Esophagus muscularis mucosa (tissue), 4 donors: ENCODE data around the gene TXNRD2.
A peak's percentile ranks its signal among the peaks of the same experiment; 100 is the strongest.

Source experiments
- EP300 ChIP-seq: sonication (generic); formaldehyde crosslinking; IDR thresholded peaks from one replicate; pipeline ENCODE4 v1.6.1; 2017; ENCODE audit warnings: antibody characterized with exemption
- POLR2A ChIP-seq: fragments of 450-650 bp; IDR thresholded peaks from one replicate; pipeline ENCODE4 v1.6.1; 2017; ENCODE audit warnings: antibody characterized with exemption, moderate library complexity, mild to moderate bottlenecking, low read depth
- TF ChIP-seq, protein P1 (sequence below), 3 experiments: fragments of 200-600 bp in 2 of 3; fragments of 450-650 bp in 1 of 3; sonication (generic) in 2 of 3; IDR thresholded peaks; one replicate each; pipeline ENCODE4 v1.5.1; 2017 to 2019; ENCODE audit warnings: antibody characterized with exemption in 3 of 3, mild to moderate bottlenecking in 2 of 3, moderate library complexity in 1 of 3

DNA sequence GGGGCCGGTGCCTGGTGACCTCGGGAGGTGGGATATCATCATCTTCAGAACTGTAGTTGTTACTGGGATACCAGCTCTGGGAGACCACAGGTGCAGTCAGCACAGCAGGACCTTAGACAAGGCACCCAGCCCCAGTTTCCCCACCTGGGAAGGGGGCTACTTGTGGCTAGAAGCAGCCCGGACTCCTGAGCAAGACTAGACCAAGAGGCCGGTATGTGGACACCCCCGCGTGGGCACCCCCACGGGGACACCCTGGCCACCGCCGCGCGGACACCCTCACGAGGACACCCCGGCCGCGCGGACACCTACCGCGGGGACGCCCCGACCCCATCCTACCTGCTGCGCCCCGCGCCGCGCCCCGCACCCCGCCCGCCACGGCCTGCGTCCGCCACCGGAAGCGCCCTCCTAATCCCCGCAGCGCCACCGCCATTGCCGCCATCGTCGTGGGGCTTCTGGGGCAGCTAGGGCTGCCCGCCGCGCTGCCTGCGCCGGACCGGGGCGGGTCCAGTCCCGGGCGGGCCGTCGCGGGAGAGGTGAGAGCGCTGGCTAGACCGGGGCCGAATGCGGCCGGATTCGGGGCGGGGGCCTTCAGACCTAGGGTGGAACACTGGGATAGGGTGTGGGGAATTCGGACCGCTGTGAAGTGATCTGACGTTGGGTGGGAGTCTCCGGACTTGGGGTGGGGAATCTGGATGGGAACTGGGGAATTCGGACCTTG lies at the start of gene TXNRD2, which contains the start of gene COMT:
- TF ChIP-seq, protein P1, sequence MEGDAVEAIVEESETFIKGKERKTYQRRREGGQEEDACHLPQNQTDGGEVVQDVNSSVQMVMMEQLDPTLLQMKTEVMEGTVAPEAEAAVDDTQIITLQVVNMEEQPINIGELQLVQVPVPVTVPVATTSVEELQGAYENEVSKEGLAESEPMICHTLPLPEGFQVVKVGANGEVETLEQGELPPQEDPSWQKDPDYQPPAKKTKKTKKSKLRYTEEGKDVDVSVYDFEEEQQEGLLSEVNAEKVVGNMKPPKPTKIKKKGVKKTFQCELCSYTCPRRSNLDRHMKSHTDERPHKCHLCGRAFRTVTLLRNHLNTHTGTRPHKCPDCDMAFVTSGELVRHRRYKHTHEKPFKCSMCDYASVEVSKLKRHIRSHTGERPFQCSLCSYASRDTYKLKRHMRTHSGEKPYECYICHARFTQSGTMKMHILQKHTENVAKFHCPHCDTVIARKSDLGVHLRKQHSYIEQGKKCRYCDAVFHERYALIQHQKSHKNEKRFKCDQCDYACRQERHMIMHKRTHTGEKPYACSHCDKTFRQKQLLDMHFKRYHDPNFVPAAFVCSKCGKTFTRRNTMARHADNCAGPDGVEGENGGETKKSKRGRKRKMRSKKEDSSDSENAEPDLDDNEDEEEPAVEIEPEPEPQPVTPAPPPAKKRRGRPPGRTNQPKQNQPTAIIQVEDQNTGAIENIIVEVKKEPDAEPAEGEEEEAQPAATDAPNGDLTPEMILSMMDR (IDR thresholded peaks at IDR 0.05) = no peak
- TF ChIP-seq POLR2A (peak; percentile 28), EP300 (no peak)
